ENCODE results near the gene WDFY1. TPM values are rescaled to one million over a fixed set of nuclear protein-coding genes. Genes with fewer than 3 reads are reported as not detected.

Gene WDFY1
- total RNA-seq, 1 experiment from 2014 or later, result 66.0 TPM

GRCh38 chr2:223915071-223915470, 30.1 kb downstream of the WDFY1 start (continued):
- TF ChIP-seq USF2 (CRISPR knock-in tag; IDR thresholded peaks at IDR 0.05) (no peak), NFE2L1 (CRISPR knock-in tag; IDR thresholded peaks at IDR 0.05) (no peak)

DNA sequence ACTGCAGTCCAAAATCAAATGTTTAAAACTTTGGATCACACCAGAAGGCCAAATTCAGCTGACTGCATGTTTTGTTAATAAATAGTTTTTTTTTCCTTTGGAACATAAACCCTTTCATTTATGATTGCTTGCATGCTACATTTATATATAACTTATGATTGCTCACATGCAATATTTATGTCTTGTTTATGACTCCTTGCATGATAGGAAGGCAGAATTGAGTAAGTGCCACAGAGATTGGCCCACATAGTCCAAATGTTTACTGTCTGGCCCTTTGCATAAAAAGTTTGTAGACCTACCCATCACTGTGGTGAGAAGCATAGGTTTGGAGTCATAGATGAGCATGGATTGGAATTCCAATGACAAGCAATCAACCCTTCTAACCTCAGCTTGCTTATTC, 30.8 kb downstream of the WDFY1 start:
- H3K4me1 Mint-ChIP-seq, result peaks cover 16% of the 10 kb centered on the region
- peaks cover 20% of the 10 kb centered on the region for H3K36me3 Mint-ChIP-seq
- ChIA-PET CTCF (interaction anchor here (0.8 kb wide), 1 partner anchor 8 kb away, joined by 3 read pairs; no protein-coding TSS in a partner anchor), POLR2A (no interaction called here)
- H3K4me3 Mint-ChIP-seq, result no peak overlapping the region
- ATAC-seq (no peak), DNase-seq (ENCODE audit: low spot score) (no peak)
- H3K27ac Mint-ChIP-seq, result no peak overlapping the region
- H3K27me3 Mint-ChIP-seq (ENCODE audit: low read depth), result no peaks in the 10 kb centered on the region
- TF ChIP-seq ZNF425 (CRISPR knock-in tag; conservative IDR thresholded peaks at IDR 0.05), result no peak
- no peak for TF ChIP-seq ESRRA (CRISPR knock-in tag; IDR thresholded peaks at IDR 0.05; ENCODE audit: borderline replicate concordance)
- TF ChIP-seq SOX15 (CRISPR knock-in tag; IDR thresholded peaks at IDR 0.05), result no peak
- no peak for TF ChIP-seq ATF1 (CRISPR knock-in tag; IDR thresholded peaks at IDR 0.05)
- TF ChIP-seq CREM (CRISPR knock-in tag; IDR thresholded peaks at IDR 0.05), result no peak
- no peak for TF ChIP-seq TP53 (CRISPR knock-in tag; IDR thresholded peaks at IDR 0.05)
- no peak for TF ChIP-seq OVOL2 (CRISPR knock-in tag; IDR thresholded peaks at IDR 0.05; ENCODE audit: borderline replicate concordance)
- TF ChIP-seq, protein P1, sequence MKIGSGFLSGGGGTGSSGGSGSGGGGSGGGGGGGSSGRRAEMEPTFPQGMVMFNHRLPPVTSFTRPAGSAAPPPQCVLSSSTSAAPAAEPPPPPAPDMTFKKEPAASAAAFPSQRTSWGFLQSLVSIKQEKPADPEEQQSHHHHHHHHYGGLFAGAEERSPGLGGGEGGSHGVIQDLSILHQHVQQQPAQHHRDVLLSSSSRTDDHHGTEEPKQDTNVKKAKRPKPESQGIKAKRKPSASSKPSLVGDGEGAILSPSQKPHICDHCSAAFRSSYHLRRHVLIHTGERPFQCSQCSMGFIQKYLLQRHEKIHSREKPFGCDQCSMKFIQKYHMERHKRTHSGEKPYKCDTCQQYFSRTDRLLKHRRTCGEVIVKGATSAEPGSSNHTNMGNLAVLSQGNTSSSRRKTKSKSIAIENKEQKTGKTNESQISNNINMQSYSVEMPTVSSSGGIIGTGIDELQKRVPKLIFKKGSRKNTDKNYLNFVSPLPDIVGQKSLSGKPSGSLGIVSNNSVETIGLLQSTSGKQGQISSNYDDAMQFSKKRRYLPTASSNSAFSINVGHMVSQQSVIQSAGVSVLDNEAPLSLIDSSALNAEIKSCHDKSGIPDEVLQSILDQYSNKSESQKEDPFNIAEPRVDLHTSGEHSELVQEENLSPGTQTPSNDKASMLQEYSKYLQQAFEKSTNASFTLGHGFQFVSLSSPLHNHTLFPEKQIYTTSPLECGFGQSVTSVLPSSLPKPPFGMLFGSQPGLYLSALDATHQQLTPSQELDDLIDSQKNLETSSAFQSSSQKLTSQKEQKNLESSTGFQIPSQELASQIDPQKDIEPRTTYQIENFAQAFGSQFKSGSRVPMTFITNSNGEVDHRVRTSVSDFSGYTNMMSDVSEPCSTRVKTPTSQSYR (CRISPR knock-in tag; IDR thresholded peaks at IDR 0.05), result no peak
- no peak for TF ChIP-seq ETV6 (CRISPR knock-in tag; IDR thresholded peaks at IDR 0.05)
- TF ChIP-seq STAT6 (CRISPR knock-in tag; conservative IDR thresholded peaks at IDR 0.05; ENCODE audit: low read depth), result no peak
- no peak for TF ChIP-seq NR2C2 (CRISPR knock-in tag; IDR thresholded peaks at IDR 0.05)
- TF ChIP-seq, protein P2, sequence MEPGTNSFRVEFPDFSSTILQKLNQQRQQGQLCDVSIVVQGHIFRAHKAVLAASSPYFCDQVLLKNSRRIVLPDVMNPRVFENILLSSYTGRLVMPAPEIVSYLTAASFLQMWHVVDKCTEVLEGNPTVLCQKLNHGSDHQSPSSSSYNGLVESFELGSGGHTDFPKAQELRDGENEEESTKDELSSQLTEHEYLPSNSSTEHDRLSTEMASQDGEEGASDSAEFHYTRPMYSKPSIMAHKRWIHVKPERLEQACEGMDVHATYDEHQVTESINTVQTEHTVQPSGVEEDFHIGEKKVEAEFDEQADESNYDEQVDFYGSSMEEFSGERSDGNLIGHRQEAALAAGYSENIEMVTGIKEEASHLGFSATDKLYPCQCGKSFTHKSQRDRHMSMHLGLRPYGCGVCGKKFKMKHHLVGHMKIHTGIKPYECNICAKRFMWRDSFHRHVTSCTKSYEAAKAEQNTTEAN (CRISPR knock-in tag; IDR thresholded peaks at IDR 0.05), result no peak
- TF ChIP-seq SP1 (CRISPR knock-in tag; conservative IDR thresholded peaks at IDR 0.05), result no peak
- no peak for TF ChIP-seq ZNF396 (CRISPR knock-in tag; IDR thresholded peaks at IDR 0.05; ENCODE audit: borderline replicate concordance)
- TF ChIP-seq CBFB (CRISPR knock-in tag; IDR thresholded peaks at IDR 0.05; ENCODE audit: low read depth), result no peak
- TF ChIP-seq NFATC4 (CRISPR knock-in tag; IDR thresholded peaks at IDR 0.05), result no peak
- no peak for TF ChIP-seq HMGA2 (CRISPR knock-in tag; IDR thresholded peaks at IDR 0.05)
- TF ChIP-seq, protein P3, sequence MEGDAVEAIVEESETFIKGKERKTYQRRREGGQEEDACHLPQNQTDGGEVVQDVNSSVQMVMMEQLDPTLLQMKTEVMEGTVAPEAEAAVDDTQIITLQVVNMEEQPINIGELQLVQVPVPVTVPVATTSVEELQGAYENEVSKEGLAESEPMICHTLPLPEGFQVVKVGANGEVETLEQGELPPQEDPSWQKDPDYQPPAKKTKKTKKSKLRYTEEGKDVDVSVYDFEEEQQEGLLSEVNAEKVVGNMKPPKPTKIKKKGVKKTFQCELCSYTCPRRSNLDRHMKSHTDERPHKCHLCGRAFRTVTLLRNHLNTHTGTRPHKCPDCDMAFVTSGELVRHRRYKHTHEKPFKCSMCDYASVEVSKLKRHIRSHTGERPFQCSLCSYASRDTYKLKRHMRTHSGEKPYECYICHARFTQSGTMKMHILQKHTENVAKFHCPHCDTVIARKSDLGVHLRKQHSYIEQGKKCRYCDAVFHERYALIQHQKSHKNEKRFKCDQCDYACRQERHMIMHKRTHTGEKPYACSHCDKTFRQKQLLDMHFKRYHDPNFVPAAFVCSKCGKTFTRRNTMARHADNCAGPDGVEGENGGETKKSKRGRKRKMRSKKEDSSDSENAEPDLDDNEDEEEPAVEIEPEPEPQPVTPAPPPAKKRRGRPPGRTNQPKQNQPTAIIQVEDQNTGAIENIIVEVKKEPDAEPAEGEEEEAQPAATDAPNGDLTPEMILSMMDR (IDR thresholded peaks at IDR 0.05), result no peak
- no peaks in the 10 kb centered on the region for H3K9me3 Mint-ChIP-seq
